Measurements from ENCODE around the gene CTLA4.

Gene CTLA4

DNA sequence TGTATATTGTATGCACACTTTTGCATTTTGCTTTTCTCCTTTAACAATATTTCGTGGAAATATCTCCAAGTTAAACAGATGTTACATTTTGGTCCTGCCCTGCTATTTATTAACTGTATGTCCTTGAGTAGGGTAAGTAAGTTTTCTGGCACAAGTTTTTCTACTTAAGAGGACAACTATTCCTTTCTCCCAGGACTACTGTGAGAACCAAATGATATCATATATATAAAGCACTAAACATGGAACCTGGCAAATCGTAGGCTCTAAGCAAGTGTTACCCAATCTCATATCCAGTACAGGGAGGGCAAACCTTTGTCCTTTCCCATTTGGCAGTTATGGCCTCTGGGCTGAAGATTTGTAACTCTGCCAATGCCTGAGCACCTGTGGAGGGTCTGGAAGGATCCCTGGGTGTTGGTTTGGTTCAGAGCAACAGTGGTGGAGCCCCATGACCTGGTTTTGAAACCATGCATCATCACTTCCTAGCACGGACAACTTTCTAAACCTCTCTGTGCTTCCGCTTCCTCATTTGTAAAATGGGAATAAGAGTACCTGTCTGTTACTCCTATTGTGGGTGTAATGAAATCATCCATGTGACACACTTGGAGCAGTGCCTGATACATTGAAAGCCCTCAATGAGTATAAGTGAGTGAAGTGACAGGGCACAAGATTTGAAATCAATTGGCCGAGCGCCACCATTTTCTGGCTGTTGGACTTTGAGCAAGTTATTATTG, 40.7 kb downstream of the CTLA4 start:
- DNase-seq (ENCODE audit: low read depth): no peak
- no peak overlapping the region for H3K4me3 ChIP-seq (replicated peaks; ENCODE audit: low read depth, low read length)
- no peak for TF ChIP-seq CTCF (IDR thresholded peaks at IDR 0.05; ENCODE audit: low read length, missing control alignments)

DNA sequence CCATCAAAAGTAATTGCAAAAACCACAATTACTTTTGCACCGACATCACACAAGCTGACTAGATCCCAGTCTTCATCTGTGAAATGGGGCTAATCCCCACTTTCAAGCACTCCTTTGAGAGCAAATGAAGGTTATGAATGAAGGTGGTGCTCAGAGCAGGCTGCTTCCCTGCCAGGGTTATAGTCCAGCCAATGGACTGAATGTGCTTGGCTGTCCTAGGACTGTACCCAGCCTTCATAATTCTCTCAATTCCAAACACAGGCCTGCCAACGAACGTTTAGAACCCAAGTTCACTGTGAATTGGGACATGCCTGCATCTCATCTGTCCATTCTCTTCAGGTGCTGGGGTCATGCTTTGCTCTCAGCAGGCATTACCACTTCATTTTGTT, 41.2 kb downstream of the CTLA4 start:
- no peak overlapping the region for H3K4me3 ChIP-seq (replicated peaks; ENCODE audit: low read depth, low read length)
- DNase-seq (ENCODE audit: low read depth): no peak
- TF ChIP-seq CTCF (IDR thresholded peaks at IDR 0.05; ENCODE audit: low read length, missing control alignments): no peak

- TF ChIP-seq CTCF (IDR thresholded peaks at IDR 0.05; ENCODE audit: low read length, missing control alignments): peak; percentile 84
- H3K4me3 ChIP-seq (replicated peaks; ENCODE audit: low read depth, low read length): peak overlapping the region; percentile 41
- DNase-seq (ENCODE audit: low read depth): peak; percentile 82
These were observed 41.8 kb downstream of the CTLA4 start for GRCh38 chr2:203909261-203909967.

- no peak overlapping the region for H3K4me3 ChIP-seq (replicated peaks; ENCODE audit: low read depth, low read length)
- no peak for TF ChIP-seq CTCF (IDR thresholded peaks at IDR 0.05; ENCODE audit: low read length, missing control alignments)
- DNase-seq (ENCODE audit: low read depth): no peak
These were observed 42.4 kb downstream of the CTLA4 start for GRCh38 chr2:203909974-203910373.

GRCh38 chr2:203913947-203914346, 46.4 kb downstream of the CTLA4 start:
- H3K4me3 ChIP-seq (replicated peaks; ENCODE audit: low read depth, low read length): no peak overlapping the region
- no peak for DNase-seq (ENCODE audit: low read depth)
- no peak for TF ChIP-seq CTCF (IDR thresholded peaks at IDR 0.05; ENCODE audit: low read length, missing control alignments)

- no peak for DNase-seq (ENCODE audit: low read depth)
- no peak for TF ChIP-seq CTCF (IDR thresholded peaks at IDR 0.05; ENCODE audit: low read length, missing control alignments)
- no peak overlapping the region for H3K4me3 ChIP-seq (replicated peaks; ENCODE audit: low read depth, low read length)
These were observed 47.1 kb downstream of the CTLA4 start for GRCh38 chr2:203914546-203915182.

Data from fibroblast of pulmonary artery (primary cell).